HG03432 (cell line): ENCODE data around the gene APLP2.

ENCODE experiments used
- ATAC-seq: cut with Tn5 transposase; IDR thresholded peaks from one replicate; pipeline ENCODE4 v1.9.1; 2021; ENCODE audit warnings: mild to moderate bottlenecking, moderate library complexity; ENCODE audit not compliant: unreplicated experiment

APLP2 gene

GRCh38 chr11:130054966-130055365 lies 14.7 kb upstream of the APLP2 start:
- no peak for ATAC-seq

- ATAC-seq = no peak
Observed at GRCh38 chr11:130055617-130056016, 14.1 kb upstream of the APLP2 start.

- ATAC-seq = no peak
Observed at GRCh38 chr11:130061017-130061416, 8.7 kb upstream of the APLP2 start.

- ATAC-seq = no peak
Observed at GRCh38 chr11:130062026-130062425, 7.7 kb upstream of the APLP2 start.

- ATAC-seq = no peak
Observed at GRCh38 chr11:130063451-130063850, 6.2 kb upstream of the APLP2 start.

GRCh38 chr11:130064596-130064995 lies 5.1 kb upstream of the APLP2 start:
- no peak for ATAC-seq

- ATAC-seq = no peak
Observed at GRCh38 chr11:130066338-130066737, 3.4 kb upstream of the APLP2 start.

- ATAC-seq = no peak
Observed at GRCh38 chr11:130068546-130068985, 1.1 kb upstream of the APLP2 start.

- ATAC-seq = peak; percentile 46
Observed at GRCh38 chr11:130068986-130069658, 572 bp upstream of the APLP2 start.

- peak; percentile 32 for ATAC-seq
Observed at GRCh38 chr11:130070109-130070845, 583 bp downstream of the APLP2 start.

GRCh38 chr11:130070846-130071200 lies 1.1 kb downstream of the APLP2 start:
- no peak for ATAC-seq

GRCh38 chr11:130071211-130071712 lies 1.6 kb downstream of the APLP2 start:
- ATAC-seq = no peak

GRCh38 chr11:130074736-130075135 lies 5.0 kb downstream of the APLP2 start:
- ATAC-seq = no peak

- ATAC-seq = no peak
Observed at GRCh38 chr11:130076778-130077481, 7.2 kb downstream of the APLP2 start.

- no peak for ATAC-seq
Observed at GRCh38 chr11:130077671-130078070, 8.0 kb downstream of the APLP2 start.

- no peak for ATAC-seq
Observed at GRCh38 chr11:130078080-130078479, 8.4 kb downstream of the APLP2 start.

- no peak for ATAC-seq
Observed at GRCh38 chr11:130085671-130086290, 16.1 kb downstream of the APLP2 start.

- ATAC-seq = no peak
Observed at GRCh38 chr11:130086669-130087068, 17.0 kb downstream of the APLP2 start.

- ATAC-seq = peak; percentile 89
Observed at GRCh38 chr11:130087294-130087926, 17.7 kb downstream of the APLP2 start.

- ATAC-seq = no peak
Observed at GRCh38 chr11:130088217-130088616, 18.5 kb downstream of the APLP2 start.
